Natural killer cell treated with Interleukin-12 subunit alpha and Interleukin-12 subunit beta and Interleukin-15 and Interleukin-18, amount 100 ng/mL, for 72 hours (primary cell): Measurements from ENCODE around the gene NRXN3. TPM values are rescaled to one million over a fixed set of nuclear protein-coding genes. Genes with fewer than 3 reads are reported as not detected.

Source experiments
- ATAC-seq, 2 donors: fragments of 150-1000 bp; cut with Tn5 transposase in 1 of 2; sonication (Bioruptor Pico), chemical (Tn5 transposase) in 1 of 2; 2 replicates each; pipeline ENCODE4 v1.10.0; 2021
- DNase-seq: peaks from one replicate; pipeline ENCODE4 v3.0.0; 2022; ENCODE audit warnings: low spot score
- H3K27ac Mint-ChIP-seq, 2 donors: 1 replicate in 1 of 2; 2 replicates in 1 of 2; pipeline ENCODE4 v1.8.0; 2022; ENCODE audit warnings: mixed read lengths in 2 of 2, mild to moderate bottlenecking in 1 of 2, moderate library complexity in 1 of 2
- H3K27me3 Mint-ChIP-seq, 2 donors: 1 replicate in 1 of 2; 2 replicates in 1 of 2; pipeline ENCODE4 v1.8.0; 2022; ENCODE audit warnings: mixed read lengths in 2 of 2
- H3K36me3 Mint-ChIP-seq: one replicate; pipeline ENCODE4 v1.8.0; 2022; ENCODE audit warnings: mixed read lengths
- H3K4me1 Mint-ChIP-seq, 2 donors: 1 replicate in 1 of 2; 2 replicates in 1 of 2; pipeline ENCODE4 v1.8.0; 2022; ENCODE audit warnings: low read depth in 2 of 2, mixed read lengths in 2 of 2, mild to moderate bottlenecking in 1 of 2
- H3K4me3 Mint-ChIP-seq: one replicate; pipeline ENCODE4 v1.8.0; 2022; ENCODE audit warnings: mixed read lengths
- H3K9me3 Mint-ChIP-seq: 2 replicates; pipeline ENCODE4 v1.8.0; 2022; ENCODE audit warnings: mixed read lengths
- total RNA-seq, 2 donors: library from RNA; stranded (reverse); gene quantifications; one replicate each; pipeline ENCODE4 v1.2.3, GENCODE V29; 2022

NRXN3 gene
- total RNA-seq, 2 donors from 2014 or later, result not detected

GRCh38 chr14:79451601-79452000, 1281.4 kb downstream of the NRXN3 start:
- Mint-ChIP-seq H3K27me3 (no peaks in the 10 kb centered on the region), H3K4me1 (no peaks in the 10 kb centered on the region), H3K9me3 (peaks cover 8% of the 10 kb centered on the region), H3K4me3 (no peak overlapping the region), H3K27ac (no peak overlapping the region), H3K36me3 (no peaks in the 10 kb centered on the region)
- ATAC-seq (no peak), DNase-seq (no peak)

- H3K9me3 Mint-ChIP-seq, result peaks cover 3% of the 10 kb centered on the region
- ATAC-seq, result no peak
- no peak overlapping the region for H3K27ac Mint-ChIP-seq
- no peaks in the 10 kb centered on the region for H3K36me3 Mint-ChIP-seq
- no peak for DNase-seq
- H3K4me1 Mint-ChIP-seq, result no peaks in the 10 kb centered on the region
- no peaks in the 10 kb centered on the region for H3K27me3 Mint-ChIP-seq
- H3K4me3 Mint-ChIP-seq, result no peak overlapping the region
These were observed 1283.1 kb downstream of the NRXN3 start for GRCh38 chr14:79453276-79453675.

GRCh38 chr14:79464468-79464867, 1294.3 kb downstream of the NRXN3 start:
- Mint-ChIP-seq H3K4me1 (no peaks in the 10 kb centered on the region), H3K9me3 (peaks cover 4% of the 10 kb centered on the region), H3K27me3 (no peaks in the 10 kb centered on the region), H3K4me3 (no peak overlapping the region), H3K36me3 (no peaks in the 10 kb centered on the region), H3K27ac (no peak overlapping the region)
- DNase-seq (no peak), ATAC-seq (no peak)

GRCh38 chr14:79465651-79466050, 1295.5 kb downstream of the NRXN3 start:
- ATAC-seq (no peak), DNase-seq (no peak)
- no peak overlapping the region for H3K4me3 Mint-ChIP-seq
- peaks cover 3% of the 10 kb centered on the region for H3K36me3 Mint-ChIP-seq
- H3K4me1 Mint-ChIP-seq, result no peaks in the 10 kb centered on the region
- no peaks in the 10 kb centered on the region for H3K27me3 Mint-ChIP-seq
- peaks cover 8% of the 10 kb centered on the region for H3K9me3 Mint-ChIP-seq
- no peak overlapping the region for H3K27ac Mint-ChIP-seq

GRCh38 chr14:79466938-79467527, 1296.9 kb downstream of the NRXN3 start:
- no peak for DNase-seq
- H3K36me3 Mint-ChIP-seq, result peaks cover 5% of the 10 kb centered on the region
- H3K4me1 Mint-ChIP-seq, result no peaks in the 10 kb centered on the region
- no peak for ATAC-seq
- no peak overlapping the region for H3K27ac Mint-ChIP-seq
- peaks cover 9% of the 10 kb centered on the region for H3K9me3 Mint-ChIP-seq
- no peak overlapping the region for H3K4me3 Mint-ChIP-seq
- H3K27me3 Mint-ChIP-seq, result no peaks in the 10 kb centered on the region

- Mint-ChIP-seq H3K4me3 (no peak overlapping the region), H3K4me1 (no peaks in the 10 kb centered on the region), H3K27me3 (no peaks in the 10 kb centered on the region), H3K36me3 (peaks cover 5% of the 10 kb centered on the region), H3K9me3 (peaks cover 9% of the 10 kb centered on the region), H3K27ac (no peak overlapping the region)
- DNase-seq (no peak), ATAC-seq (no peak)
These were observed 1297.7 kb downstream of the NRXN3 start for GRCh38 chr14:79467835-79468234.

GRCh38 chr14:79468486-79468885, 1298.3 kb downstream of the NRXN3 start:
- no peak overlapping the region for H3K4me3 Mint-ChIP-seq
- peaks cover 5% of the 10 kb centered on the region for H3K36me3 Mint-ChIP-seq

GRCh38 chr14:79473651-79474050, 1303.5 kb downstream of the NRXN3 start:
- H3K27ac Mint-ChIP-seq, result no peak overlapping the region

More at GRCh38 chr14:79468486-79468885, 1298.3 kb downstream of the NRXN3 start:
- no peak for DNase-seq
- no peaks in the 10 kb centered on the region for H3K4me1 Mint-ChIP-seq
- no peaks in the 10 kb centered on the region for H3K27me3 Mint-ChIP-seq
- H3K9me3 Mint-ChIP-seq, result peaks cover 9% of the 10 kb centered on the region
- ATAC-seq, result no peak
- no peak overlapping the region for H3K27ac Mint-ChIP-seq

GRCh38 chr14:79475887-79476532, 1305.8 kb downstream of the NRXN3 start:
- no peaks in the 10 kb centered on the region for H3K36me3 Mint-ChIP-seq
- no peaks in the 10 kb centered on the region for H3K4me1 Mint-ChIP-seq
- ATAC-seq, result no peak
- H3K27ac Mint-ChIP-seq, result no peak overlapping the region
- peaks cover 9% of the 10 kb centered on the region for H3K9me3 Mint-ChIP-seq
- no peaks in the 10 kb centered on the region for H3K27me3 Mint-ChIP-seq
- H3K4me3 Mint-ChIP-seq, result no peak overlapping the region
- DNase-seq, result no peak

More at GRCh38 chr14:79473651-79474050, 1303.5 kb downstream of the NRXN3 start:
- ATAC-seq, result no peak
- Mint-ChIP-seq H3K27me3 (no peaks in the 10 kb centered on the region), H3K4me1 (no peaks in the 10 kb centered on the region), H3K4me3 (no peak overlapping the region), H3K36me3 (peaks cover 5% of the 10 kb centered on the region), H3K9me3 (peaks cover 15% of the 10 kb centered on the region)
- no peak for DNase-seq

- H3K9me3 Mint-ChIP-seq, result peaks cover 13% of the 10 kb centered on the region
- no peak for DNase-seq
- H3K27ac Mint-ChIP-seq, result no peak overlapping the region
- no peaks in the 10 kb centered on the region for H3K27me3 Mint-ChIP-seq
- ATAC-seq, result no peak
- H3K36me3 Mint-ChIP-seq, result no peaks in the 10 kb centered on the region
- H3K4me3 Mint-ChIP-seq, result no peak overlapping the region
- H3K4me1 Mint-ChIP-seq, result no peaks in the 10 kb centered on the region
These were observed 1306.4 kb downstream of the NRXN3 start for GRCh38 chr14:79476552-79476951.

- no peaks in the 10 kb centered on the region for H3K4me1 Mint-ChIP-seq
- H3K36me3 Mint-ChIP-seq, result no peaks in the 10 kb centered on the region
- peaks cover 11% of the 10 kb centered on the region for H3K9me3 Mint-ChIP-seq
- H3K27me3 Mint-ChIP-seq, result no peaks in the 10 kb centered on the region
- ATAC-seq (no peak), DNase-seq (no peak)
- H3K27ac Mint-ChIP-seq, result no peak overlapping the region
- H3K4me3 Mint-ChIP-seq, result no peak overlapping the region
These were observed 1310.0 kb downstream of the NRXN3 start for GRCh38 chr14:79480212-79480611.

- H3K9me3 Mint-ChIP-seq, result peaks cover 7% of the 10 kb centered on the region
- no peak overlapping the region for H3K4me3 Mint-ChIP-seq
- H3K27ac Mint-ChIP-seq, result no peak overlapping the region
- H3K36me3 Mint-ChIP-seq, result no peaks in the 10 kb centered on the region
- no peaks in the 10 kb centered on the region for H3K4me1 Mint-ChIP-seq
- DNase-seq (no peak), ATAC-seq (no peak)
- no peaks in the 10 kb centered on the region for H3K27me3 Mint-ChIP-seq
These were observed 1312.7 kb downstream of the NRXN3 start for GRCh38 chr14:79482825-79483224.

GRCh38 chr14:79483477-79484388, 1313.6 kb downstream of the NRXN3 start:
- no peak overlapping the region for H3K27ac Mint-ChIP-seq
- H3K4me1 Mint-ChIP-seq, result no peaks in the 10 kb centered on the region
- H3K36me3 Mint-ChIP-seq, result no peaks in the 10 kb centered on the region
- no peaks in the 10 kb centered on the region for H3K27me3 Mint-ChIP-seq
- DNase-seq (no peak), ATAC-seq (no peak)
- H3K4me3 Mint-ChIP-seq, result no peak overlapping the region
- peaks cover 11% of the 10 kb centered on the region for H3K9me3 Mint-ChIP-seq

GRCh38 chr14:79487632-79488031, 1317.5 kb downstream of the NRXN3 start:
- DNase-seq (no peak), ATAC-seq (no peak)
- no peaks in the 10 kb centered on the region for H3K36me3 Mint-ChIP-seq
- peaks cover 12% of the 10 kb centered on the region for H3K9me3 Mint-ChIP-seq
- H3K27me3 Mint-ChIP-seq, result no peaks in the 10 kb centered on the region
- no peaks in the 10 kb centered on the region for H3K4me1 Mint-ChIP-seq
- no peak overlapping the region for H3K27ac Mint-ChIP-seq
- no peak overlapping the region for H3K4me3 Mint-ChIP-seq
